ENCODE data around the gene GBGT1. TPM values are rescaled to one million over a fixed set of nuclear protein-coding genes. Genes with fewer than 3 reads are reported as not detected.

Gene GBGT1
- total RNA-seq, 1 donor from 2014 or later, result 13.4 TPM

GRCh38 chr9:133121198-133121914 is 42.4 kb downstream of the GBGT1 start, which contains the start of gene RALGDS:
TSS of gene RALGDS (minus strand) at chr9:133121240. CDS start at chr9:133121154, 86 bp downstream.
- TF ChIP-seq CTCF (IDR thresholded peaks at IDR 0.05), result no peak
- Histone ChIP-seq H3K4me3 (peak within 1 kb of the TSS; percentile 65 to 85), H3K9me3 (no peaks in the 10 kb centered on the region), H3K27ac (peak within 1 kb of the TSS; percentile 86 to 87), H3K36me3 (no peaks in the 10 kb centered on the region), H3K4me1 (peaks cover 7 to 29% of the 10 kb centered on the region in 2 donors), H3K27me3 (no peaks in the 10 kb centered on the region)
- intact Hi-C loops (cut with DNase I), result loop anchor here (1.0 to 2.0 kb wide), 2 partner anchors 19 to 28 kb away; no protein-coding TSS in a partner anchor
- peak; percentile 56 to 94 for DNase-seq (ENCODE audit: low spot score in 2 of 2)

GRCh38 chr9:133120501-133121197 is 43.1 kb downstream of the GBGT1 start:
- no peak for TF ChIP-seq CTCF (IDR thresholded peaks at IDR 0.05)

GRCh38 chr9:133119846-133120500 is 43.7 kb downstream of the GBGT1 start:
- peak overlapping the region; percentile 78 to 82 for H3K27ac ChIP-seq
- no peaks in the 10 kb centered on the region for H3K27me3 ChIP-seq
- peaks cover 3 to 22% of the 10 kb centered on the region in 2 donors for H3K4me1 ChIP-seq
- DNase-seq (ENCODE audit: low spot score in 2 of 2), result no peak
- intact Hi-C loops (cut with DNase I), result loop anchor here (2.0 kb wide), 1 partner anchor 17 kb away; no protein-coding TSS in a partner anchor
- no peak for TF ChIP-seq CTCF (IDR thresholded peaks at IDR 0.05)
- peak overlapping the region; percentile 65 to 85 for H3K4me3 ChIP-seq
- H3K36me3 ChIP-seq, result no peaks in the 10 kb centered on the region
- no peaks in the 10 kb centered on the region for H3K9me3 ChIP-seq

More at GRCh38 chr9:133120501-133121197, 43.1 kb downstream of the GBGT1 start:
- Histone ChIP-seq H3K27me3 (no peaks in the 10 kb centered on the region), H3K9me3 (no peaks in the 10 kb centered on the region), H3K4me1 (peaks cover 4 to 21% of the 10 kb centered on the region in 2 donors), H3K4me3 (peak overlapping the region; percentile 65 to 85), H3K27ac (peak overlapping the region; percentile 78 to 82), H3K36me3 (no peaks in the 10 kb centered on the region)
- no peak for DNase-seq (ENCODE audit: low spot score in 2 of 2)
- intact Hi-C loops (cut with DNase I), result loop anchor here (1.0 to 2.0 kb wide), 2 partner anchors 18 to 29 kb away; no protein-coding TSS in a partner anchor

- peak overlapping the region; percentile 65 to 85 for H3K4me3 ChIP-seq
- DNase-seq (ENCODE audit: low spot score in 2 of 2), result no peak
- H3K9me3 ChIP-seq, result no peaks in the 10 kb centered on the region
- H3K27me3 ChIP-seq, result no peaks in the 10 kb centered on the region
- peaks cover 6 to 27% of the 10 kb centered on the region in 2 donors for H3K4me1 ChIP-seq
- intact Hi-C loops (cut with DNase I), result no loop called here
- TF ChIP-seq CTCF (IDR thresholded peaks at IDR 0.05), result no peak
- H3K36me3 ChIP-seq, result no peaks in the 10 kb centered on the region
- peak overlapping the region; percentile 19 to 21 for H3K27ac ChIP-seq
Measured at GRCh38 chr9:133119103-133119845, 44.4 kb downstream of the GBGT1 start.

- no peak overlapping the region for H3K27ac ChIP-seq
- DNase-seq (ENCODE audit: low spot score in 2 of 2), result no peak
- H3K4me1 ChIP-seq, result peaks cover 11 to 34% of the 10 kb centered on the region in 2 donors
- H3K36me3 ChIP-seq, result no peaks in the 10 kb centered on the region
- intact Hi-C loops (cut with DNase I), result no loop called here
- no peaks in the 10 kb centered on the region for H3K9me3 ChIP-seq
- TF ChIP-seq CTCF (IDR thresholded peaks at IDR 0.05), result no peak
- peak overlapping the region; percentile 65 to 85 for H3K4me3 ChIP-seq
- H3K27me3 ChIP-seq, result no peaks in the 10 kb centered on the region
Measured at GRCh38 chr9:133118568-133118967, 45.1 kb downstream of the GBGT1 start.

Data from ascending aorta (tissue), 2 donors.